Stimulated activated CD4-positive, alpha-beta T cell treated with anti-CD3 and anti-CD28 coated beads, Interleukin-12 subunit alpha, Interleukin-12 subunit beta, amount 100 ng/mL, for 24 hours (primary cell): ENCODE results near the gene TRIM25.
"Not testable (repeated sequence)": the region's sequence is repeated elsewhere in the genome, so short reads cannot be mapped to it uniquely, and the experiment has no call there.

ENCODE experiments used
- DNase-seq, 2 experiments: peaks; one replicate each; pipeline ENCODE4 v3.0.0-alpha.2; 2020; ENCODE audit warnings: low read depth in 2 of 2

The TRIM25 gene

GRCh38 chr17:56913867-56914580 is at the start of gene TRIM25:
TRIM25 (minus strand) TSS chr17:56914049; CDS start chr17:56913988, 61 bp downstream.
- DNase-seq: peak; percentile 79 to 91

GRCh38 chr17:56960596-56961538 is 47.0 kb upstream of the TRIM25 start, which contains the start of gene COIL:
COIL (minus strand) TSS chr17:56961050; CDS start chr17:56961019, 31 bp downstream.
- peak; percentile 83 to 92 for DNase-seq

- DNase-seq: no peak
These were observed 43.1 kb upstream of the TRIM25 start for GRCh38 chr17:56956992-56957391.

- no peak for DNase-seq
These were observed 35.7 kb upstream of the TRIM25 start for GRCh38 chr17:56949595-56949994.

- DNase-seq: no peak
These were observed 34.6 kb upstream of the TRIM25 start for GRCh38 chr17:56948491-56948890.

GRCh38 chr17:56947741-56948140 is 33.9 kb upstream of the TRIM25 start:
- no peak for DNase-seq

GRCh38 chr17:56945938-56946505 is 32.2 kb upstream of the TRIM25 start:
- DNase-seq: no peak

- no peak for DNase-seq
These were observed 29.8 kb upstream of the TRIM25 start for GRCh38 chr17:56943505-56944125.

- no peak for DNase-seq
These were observed 26.1 kb upstream of the TRIM25 start for GRCh38 chr17:56939869-56940484.

- not testable (repeated sequence) for DNase-seq
These were observed 24.4 kb upstream of the TRIM25 start for GRCh38 chr17:56938206-56938605.

GRCh38 chr17:56937687-56938086 is 23.8 kb upstream of the TRIM25 start:
- no peak for DNase-seq

GRCh38 chr17:56936697-56937322 is 23.0 kb upstream of the TRIM25 start:
- no peak for DNase-seq

- DNase-seq: no peak
These were observed 21.6 kb upstream of the TRIM25 start for GRCh38 chr17:56935461-56935860.

GRCh38 chr17:56934280-56934679 is 20.4 kb upstream of the TRIM25 start:
- no peak for DNase-seq

GRCh38 chr17:56933868-56934267 is 20.0 kb upstream of the TRIM25 start:
- DNase-seq: no peak

GRCh38 chr17:56933151-56933745 is 19.4 kb upstream of the TRIM25 start:
- DNase-seq: no peak

- no peak for DNase-seq
These were observed 17.0 kb upstream of the TRIM25 start for GRCh38 chr17:56930739-56931337.

GRCh38 chr17:56929362-56929969 is 15.6 kb upstream of the TRIM25 start:
- no peak for DNase-seq

- no peak for DNase-seq
These were observed 14.7 kb upstream of the TRIM25 start for GRCh38 chr17:56928586-56928985.

GRCh38 chr17:56926704-56927103 is 12.9 kb upstream of the TRIM25 start:
- no peak for DNase-seq
